Melanocyte of skin (primary cell): ENCODE results near the gene MGP. TPM values are rescaled to one million over a fixed set of nuclear protein-coding genes. Genes with fewer than 3 reads are reported as not detected.

Experiments used
- total RNA-seq, 2 donors: library from RNA; depleted of rRNA; stranded (reverse); fragments of >200 nt; gene quantifications; 2 replicates each; pipeline ENCODE4 v1.2.3, GENCODE V29; 2012

MGP gene
- total RNA-seq = not detected

GRCh38 chr12:14885718-14886221, at the start of gene MGP:
MGP (minus strand) TSS chr12:14885854; CDS start chr12:14885791, 63 bp downstream.

GRCh38 chr12:14843425-14843887, 42.2 kb downstream of the MGP start, which contains the start of gene ART4:
ART4 (minus strand) TSS chr12:14843526; CDS start chr12:14843113, 413 bp downstream.

Other genes starting within 250 kb of the MGP start
- gene GUCY2C, start 189.3 kb downstream of the MGP start, total RNA-seq = not detected
- gene WBP11, start 82.4 kb downstream of the MGP start, total RNA-seq = 10 to 100 TPM; 54.6 to 68.1 TPM
- gene C12orf60, start 82.2 kb downstream of the MGP start, total RNA-seq = 10 to 100 TPM in 1 of 2 donors, 1 to 10 TPM in 1; 7.3 to 22.7 TPM
- 1 to 10 TPM in 1 of 2 donors, under 1 TPM in 1; 0.33 to 1.0 TPM for gene SMCO3, start 71.7 kb downstream of the MGP start, total RNA-seq
- not detected for gene ART4, start 42.3 kb downstream of the MGP start, total RNA-seq
- not detected for gene ERP27, start 52.7 kb upstream of the MGP start, total RNA-seq
- 1 to 10 TPM; 2.4 to 4.0 TPM for gene ARHGDIB, start 75.7 kb upstream of the MGP start, total RNA-seq
- not detected for gene PDE6H, start 87.2 kb upstream of the MGP start, total RNA-seq